Adrenal gland (tissue), 12 donors: ENCODE measurements around the gene SLC28A1. TPM values are rescaled to one million over a fixed set of nuclear protein-coding genes. Genes with fewer than 3 reads are reported as not detected.
A peak's percentile ranks its signal among the peaks of the same experiment; 100 is the strongest.
"Not testable (repeated sequence)": the region's sequence is repeated elsewhere in the genome, so short reads cannot be mapped to it uniquely, and the experiment has no call there.

Experiments
- DNase-seq, 7 donors: peaks; one replicate each; pipeline ENCODE4 v3.0.0-alpha.2; 2019 to 2020
- H3K27ac ChIP-seq, 5 donors: fragments of 200-600 bp; sonication (generic) in 4 of 5; 1 replicate in 3 of 5; 2 replicates in 2 of 5; pipeline versions ENCODE4 v1.5.1 to v1.8.0; 2016 to 2020; ENCODE audit warnings: mild to moderate bottlenecking in 1 of 5
- H3K27me3 ChIP-seq: fragments of 200-600 bp; 2 replicates; pipeline ENCODE4 v1.8.0; 2021
- H3K36me3 ChIP-seq, 2 donors: fragments of 200-600 bp; replicated peaks in 1 of 2; 1 replicate in 1 of 2; 2 replicates in 1 of 2; pipeline versions ENCODE4 v1.5.1 to v1.8.0; 2018 to 2022
- H3K4me1 ChIP-seq, 2 donors: fragments of 200-600 bp; replicated peaks in 1 of 2; 1 replicate in 1 of 2; 2 replicates in 1 of 2; pipeline versions ENCODE4 v1.5.1 to v1.8.0; 2018 to 2021
- H3K4me3 ChIP-seq, 4 donors: fragments of 200-600 bp; sonication (generic) in 3 of 4; one replicate each; pipeline ENCODE4 v1.5.1; 2016 to 2018
- H3K9me3 ChIP-seq, 3 donors: fragments of 200-600 bp; sonication (generic) in 1 of 3; replicated peaks in 1 of 3; 1 replicate in 2 of 3; 2 replicates in 1 of 3; pipeline versions ENCODE4 v1.5.1 to v1.8.0; 2016 to 2021
- POLR2A ChIP-seq, 2 donors: fragments of 450-650 bp; IDR thresholded peaks; one replicate each; pipeline ENCODE4 v1.6.1; 2017; ENCODE audit warnings: antibody characterized with exemption in 2 of 2, mild to moderate bottlenecking in 2 of 2, moderate library complexity in 1 of 2
- WGBS, 4 donors: extraction: QIAGEN DNeasy Blood & Tissue Kit in 2 of 4; methylation state at CpG; one replicate each; pipeline versions ENCODE4 v1.1.5 to v1.1.7; 2013 to 2017; 5-methylcytosine and 5-hydroxymethylcytosine counted together
- intact Hi-C, 2 donors: fragments of 100-400 bp; cut with DNase I; formaldehyde crosslinking; loops; one replicate each; pipeline versions ENCODE4 v1.14.1 to v1.15.0; 2022 to 2023
- polyA plus RNA-seq, 3 donors: library from polyadenylated mRNA; stranded (reverse); fragments of 200-250 nt in 2 of 3; fragments of 350-450 nt in 1 of 3; fragmentation: Illumina TruSeq in 1 of 3; extraction: RNeasy Lipid Tissue Mini Kit (QIAGEN cat#74804) in 1 of 3; gene quantifications; one replicate each; pipeline ENCODE4 v1.2.3, GENCODE V29; 2013 to 2014
- total RNA-seq, 9 donors: library from RNA; depleted of rRNA in 4 of 9; stranded (reverse); fragments of >200 nt in 4 of 9; fragments of 120-200 nt in 1 of 9; fragmentation: NEBNext Ultra II Directional in 1 of 9; extraction: Animal tissue kit (Norgen Biotek cat#: 25700) in 1 of 9; gene quantifications; one replicate each; pipeline versions ENCODE4 v1.1.0 to v1.2.4, GENCODE V29; 2013 to 2023
- TF ChIP-seq, protein P1 (sequence below), 6 experiments: fragments of 450-650 bp in 4 of 6; fragments of 200-600 bp in 2 of 6; sonication (generic) in 1 of 6; IDR thresholded peaks; 1 replicate in 5 of 6; 2 replicates in 1 of 6; pipeline versions ENCODE4 v1.5.1 to v1.8.0; 2016 to 2021; ENCODE audit warnings: antibody characterized with exemption in 6 of 6, mild to moderate bottlenecking in 2 of 6, moderate library complexity in 1 of 6
- donor health status: healthy with polysubstance abuse.
- donor health status: Bipolar disorder and iron deficiency.
- donor health status: DM: yes; HTN: yes; CAD: no.
- donor health status: DM: no; HTN: no; CAD: no.
- donor health status: DM: no; HTN: no; CAD: no.
- donor health status: DM: yes; HTN: yes; CAD: no.

SLC28A1 gene
- total and polyA plus RNA-seq, 12 donors, result 0.03 to 0.19 (median 0.11) TPM; not detected in 4

DNA sequence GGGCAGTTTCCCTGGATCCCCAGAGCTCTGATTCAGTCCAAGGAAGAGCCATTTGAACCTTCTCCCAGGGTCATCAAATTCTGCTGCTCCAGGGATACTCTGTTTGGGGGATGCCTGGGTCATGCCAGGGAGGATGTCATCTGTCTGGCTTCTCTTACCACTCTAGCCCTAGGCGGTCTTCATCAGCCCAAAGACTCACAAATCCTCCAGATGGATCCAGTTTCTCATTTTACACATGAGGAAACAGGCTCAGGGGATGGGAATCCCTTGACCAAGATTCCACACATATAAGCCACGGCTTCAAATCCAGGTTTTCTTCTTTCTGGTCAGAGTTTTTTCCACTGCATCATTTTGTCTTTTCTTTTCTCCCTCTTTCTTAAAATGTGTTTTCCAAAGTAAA, 36.7 kb downstream of the SLC28A1 start:
- Histone ChIP-seq H3K9me3 (no peaks in the 10 kb centered on the region), H3K4me1 (peaks cover 17 to 18% of the 10 kb centered on the region in 2 donors), H3K27ac (no peak overlapping the region), H3K4me3 (no peak overlapping the region), H3K27me3 (no peaks in the 10 kb centered on the region), H3K36me3 (no peaks in the 10 kb centered on the region)
- no peak for TF ChIP-seq POLR2A (IDR thresholded peaks at IDR 0.05)
- TF ChIP-seq, protein P1, sequence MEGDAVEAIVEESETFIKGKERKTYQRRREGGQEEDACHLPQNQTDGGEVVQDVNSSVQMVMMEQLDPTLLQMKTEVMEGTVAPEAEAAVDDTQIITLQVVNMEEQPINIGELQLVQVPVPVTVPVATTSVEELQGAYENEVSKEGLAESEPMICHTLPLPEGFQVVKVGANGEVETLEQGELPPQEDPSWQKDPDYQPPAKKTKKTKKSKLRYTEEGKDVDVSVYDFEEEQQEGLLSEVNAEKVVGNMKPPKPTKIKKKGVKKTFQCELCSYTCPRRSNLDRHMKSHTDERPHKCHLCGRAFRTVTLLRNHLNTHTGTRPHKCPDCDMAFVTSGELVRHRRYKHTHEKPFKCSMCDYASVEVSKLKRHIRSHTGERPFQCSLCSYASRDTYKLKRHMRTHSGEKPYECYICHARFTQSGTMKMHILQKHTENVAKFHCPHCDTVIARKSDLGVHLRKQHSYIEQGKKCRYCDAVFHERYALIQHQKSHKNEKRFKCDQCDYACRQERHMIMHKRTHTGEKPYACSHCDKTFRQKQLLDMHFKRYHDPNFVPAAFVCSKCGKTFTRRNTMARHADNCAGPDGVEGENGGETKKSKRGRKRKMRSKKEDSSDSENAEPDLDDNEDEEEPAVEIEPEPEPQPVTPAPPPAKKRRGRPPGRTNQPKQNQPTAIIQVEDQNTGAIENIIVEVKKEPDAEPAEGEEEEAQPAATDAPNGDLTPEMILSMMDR (IDR thresholded peaks at IDR 0.05), result no peak
- no peak for DNase-seq
- 87 to 94% (median 91%) methylated on average over 2 of the region's 2 CpGs for WGBS, 4 donors
- intact Hi-C loops, result loop anchor here (10.0 kb wide), 2 partner anchors 46 to 56 kb away; no protein-coding TSS in a partner anchor

DNA sequence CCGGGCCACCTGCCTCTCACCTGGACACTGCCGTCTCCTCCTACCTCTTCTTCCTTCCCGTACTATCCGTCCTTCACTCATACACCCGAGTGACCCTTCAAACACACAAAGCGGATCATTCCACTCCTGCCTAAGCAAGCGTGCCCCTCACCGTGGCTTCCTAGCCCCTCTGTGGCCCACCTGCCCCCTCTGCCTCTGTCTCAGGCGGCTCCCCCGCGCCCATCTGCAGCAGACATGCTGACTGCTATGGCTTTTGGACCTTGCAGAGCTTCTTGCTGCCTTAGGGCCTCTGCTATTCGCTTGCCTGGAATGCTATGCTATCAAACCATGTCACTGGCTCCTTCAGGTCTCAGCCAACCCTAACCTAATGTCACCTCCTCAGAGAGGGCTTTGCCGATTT, 38.1 kb downstream of the SLC28A1 start:
- Histone ChIP-seq H3K4me3 (no peak overlapping the region), H3K4me1 (peaks cover 20% of the 10 kb centered on the region in 2 donors), H3K36me3 (no peaks in the 10 kb centered on the region), H3K9me3 (no peaks in the 10 kb centered on the region), H3K27me3 (no peaks in the 10 kb centered on the region), H3K27ac (no peak overlapping the region)
- no peak for DNase-seq
- intact Hi-C loops, result loop anchor here (10.0 kb wide), 2 partner anchors 48 to 58 kb away; no protein-coding TSS in a partner anchor
- WGBS, 4 donors, result 92 to 94% (median 93%) methylated on average over 13 of the region's 13 CpGs
- TF ChIP-seq, protein P1 (IDR thresholded peaks at IDR 0.05), result no peak
- TF ChIP-seq POLR2A (IDR thresholded peaks at IDR 0.05), result no peak

DNA sequence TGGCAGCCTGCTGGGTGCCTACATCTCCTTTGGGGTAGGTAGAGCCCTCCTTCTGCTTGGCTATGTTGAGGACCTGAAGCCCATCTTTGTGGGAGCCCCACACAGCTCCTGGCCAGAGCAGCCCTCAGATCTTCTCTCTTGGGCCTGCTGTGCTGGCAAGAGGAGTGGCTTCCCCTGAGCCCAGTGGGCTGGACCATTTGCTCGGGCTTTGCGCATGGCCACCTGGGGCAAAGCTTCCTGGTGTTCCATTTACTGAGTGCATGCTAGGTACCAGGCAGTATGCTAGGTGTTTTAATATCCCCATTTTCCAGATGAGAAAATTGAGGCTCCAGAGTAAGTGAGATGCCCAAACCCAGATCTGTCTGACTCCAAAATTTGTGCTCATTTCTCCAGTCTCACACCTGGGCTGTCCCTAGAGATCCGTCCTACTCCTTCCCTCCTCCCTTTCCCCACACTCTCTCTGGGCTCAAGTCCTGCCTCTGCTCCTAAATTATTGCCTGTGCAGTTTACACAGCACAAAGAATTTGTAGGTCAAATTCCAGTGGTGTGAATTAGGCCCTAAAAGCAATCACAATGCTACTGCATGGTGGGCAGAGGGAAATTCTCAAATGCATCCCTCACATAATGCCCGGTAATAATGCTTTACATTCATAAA, 39.7 kb downstream of the SLC28A1 start:
- no peak for TF ChIP-seq POLR2A (IDR thresholded peaks at IDR 0.05)
- TF ChIP-seq, protein P1 (IDR thresholded peaks at IDR 0.05), result no peak
- H3K4me1 ChIP-seq, result peaks cover 21 to 22% of the 10 kb centered on the region in 2 donors
- no peaks in the 10 kb centered on the region for H3K9me3 ChIP-seq
- H3K27ac ChIP-seq, result no peak overlapping the region
- DNase-seq, result no peak
- WGBS, 4 donors, result 67 to 75% (median 71%) methylated on average over 4 of the region's 4 CpGs
- no peaks in the 10 kb centered on the region for H3K36me3 ChIP-seq
- no peaks in the 10 kb centered on the region for H3K27me3 ChIP-seq
- H3K4me3 ChIP-seq, result no peak overlapping the region
- intact Hi-C loops, result loop anchor here (10.0 kb wide), 2 partner anchors 49 to 59 kb away; no protein-coding TSS in a partner anchor

DNA sequence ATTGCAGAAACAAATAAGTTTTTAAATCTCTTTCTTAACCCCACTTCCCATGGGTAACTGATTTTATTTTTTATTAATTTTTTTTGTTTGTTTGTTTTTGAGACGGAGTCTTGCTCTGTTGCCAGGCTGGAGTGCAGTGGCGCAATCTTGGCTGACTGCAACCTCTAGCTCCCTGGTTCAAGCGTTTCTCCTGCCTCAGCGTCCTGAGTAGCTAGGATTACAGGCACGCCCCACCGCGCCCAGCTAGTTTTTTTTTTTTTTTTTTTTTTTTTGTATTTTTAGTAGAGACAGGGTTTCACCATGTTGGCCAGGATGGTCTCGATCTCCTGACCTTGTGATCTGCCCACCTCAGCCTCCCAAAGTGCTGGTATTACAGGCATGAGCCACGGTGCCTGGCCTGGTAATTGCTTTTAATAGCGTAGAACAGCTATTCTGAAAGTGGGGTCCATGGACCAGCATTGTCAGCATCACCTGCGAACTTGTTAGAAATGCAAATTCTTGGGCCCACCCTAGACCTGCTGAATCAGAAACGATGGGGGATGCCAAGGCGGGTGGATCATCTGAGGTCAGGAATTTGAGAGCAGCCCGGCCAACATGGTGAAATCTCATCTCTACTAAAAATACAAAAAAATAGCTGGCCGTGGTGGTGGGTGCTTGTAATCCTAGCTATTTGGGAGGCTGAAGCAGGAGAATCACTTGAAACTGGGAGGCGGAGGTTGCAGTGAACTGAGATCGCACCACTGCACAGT, 40.5 kb downstream of the SLC28A1 start:
- H3K36me3 ChIP-seq, H3K27me3 ChIP-seq, H3K9me3 ChIP-seq, H3K4me3 ChIP-seq: not testable (repeated sequence)
- intact Hi-C loops, result loop anchor here (10.0 kb wide), 2 partner anchors 50 to 60 kb away; no protein-coding TSS in a partner anchor
- Histone ChIP-seq H3K4me1 (peaks cover 16 to 17% of the 10 kb centered on the region in 2 donors), H3K27ac (peak overlapping the region in 1 of 5 donors; percentile 51)
- peak in 6 of 7 donors; percentile 71 to 82 (median 76) for DNase-seq
- 57 to 79% (median 66%) methylated on average over 13 to 17 of the region's 17 CpGs for WGBS, 4 donors
